ENCODE measurements around the gene WFDC1.

DNA sequence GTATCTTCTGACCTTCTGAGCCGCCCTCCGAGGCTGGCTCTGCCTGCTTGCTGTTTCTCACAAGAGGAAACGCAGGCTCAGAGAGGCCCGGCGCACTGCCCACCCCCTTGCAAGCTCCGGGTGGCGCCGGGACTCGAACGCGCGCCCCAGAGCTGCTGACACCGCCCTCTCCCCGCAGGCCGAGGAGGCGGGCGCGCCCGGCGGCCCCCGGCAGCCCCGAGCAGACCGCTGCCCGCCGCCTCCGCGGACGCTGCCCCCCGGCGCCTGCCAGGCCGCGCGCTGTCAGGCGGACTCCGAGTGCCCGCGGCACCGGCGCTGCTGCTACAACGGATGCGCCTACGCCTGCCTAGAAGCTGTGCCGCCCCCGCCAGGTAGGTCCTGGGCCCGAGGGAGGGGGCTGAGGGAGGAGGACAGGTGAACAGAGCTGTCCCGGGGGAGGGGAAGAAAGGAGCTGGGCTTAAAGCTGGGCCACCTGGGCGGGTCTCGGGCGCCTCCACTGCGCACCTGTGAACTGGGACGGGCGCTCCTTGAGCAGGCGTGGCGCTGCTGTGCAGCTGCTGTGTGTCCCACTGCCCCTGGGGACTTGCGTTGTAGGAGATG, 18.2 kb downstream of the WFDC1 start:
- TF ChIP-seq, protein P1, sequence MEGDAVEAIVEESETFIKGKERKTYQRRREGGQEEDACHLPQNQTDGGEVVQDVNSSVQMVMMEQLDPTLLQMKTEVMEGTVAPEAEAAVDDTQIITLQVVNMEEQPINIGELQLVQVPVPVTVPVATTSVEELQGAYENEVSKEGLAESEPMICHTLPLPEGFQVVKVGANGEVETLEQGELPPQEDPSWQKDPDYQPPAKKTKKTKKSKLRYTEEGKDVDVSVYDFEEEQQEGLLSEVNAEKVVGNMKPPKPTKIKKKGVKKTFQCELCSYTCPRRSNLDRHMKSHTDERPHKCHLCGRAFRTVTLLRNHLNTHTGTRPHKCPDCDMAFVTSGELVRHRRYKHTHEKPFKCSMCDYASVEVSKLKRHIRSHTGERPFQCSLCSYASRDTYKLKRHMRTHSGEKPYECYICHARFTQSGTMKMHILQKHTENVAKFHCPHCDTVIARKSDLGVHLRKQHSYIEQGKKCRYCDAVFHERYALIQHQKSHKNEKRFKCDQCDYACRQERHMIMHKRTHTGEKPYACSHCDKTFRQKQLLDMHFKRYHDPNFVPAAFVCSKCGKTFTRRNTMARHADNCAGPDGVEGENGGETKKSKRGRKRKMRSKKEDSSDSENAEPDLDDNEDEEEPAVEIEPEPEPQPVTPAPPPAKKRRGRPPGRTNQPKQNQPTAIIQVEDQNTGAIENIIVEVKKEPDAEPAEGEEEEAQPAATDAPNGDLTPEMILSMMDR (IDR thresholded peaks at IDR 0.05), result no peak
- TF ChIP-seq POLR2A (IDR thresholded peaks at IDR 0.05) (no peak), POLR2AphosphoS5 (IDR thresholded peaks at IDR 0.05) (no peak)
